Muscle layer of duodenum (tissue), 2 donors: ENCODE results near the gene DOCK1.

ENCODE experiments used
- H3K27ac ChIP-seq: one replicate; pipeline ENCODE4 v1.7.0; 2013; ENCODE audit warnings: mild to moderate bottlenecking, low read length
- H3K27me3 ChIP-seq: one replicate; pipeline ENCODE4 v1.7.0; 2013; ENCODE audit warnings: low read depth, mild to moderate bottlenecking, control low read depth, low read length
- H3K36me3 ChIP-seq, 2 donors: one replicate each; pipeline ENCODE4 v1.7.0; 2013; ENCODE audit warnings: low read length in 2 of 2, control low read depth in 1 of 2, mild to moderate bottlenecking in 1 of 2; ENCODE audit not compliant: insufficient read depth in 2 of 2, control insufficient read depth in 1 of 2
- H3K4me1 ChIP-seq, 2 donors: one replicate each; pipeline ENCODE4 v1.7.0; 2013; ENCODE audit warnings: low read length in 2 of 2, mild to moderate bottlenecking in 2 of 2, control low read depth in 1 of 2, moderate library complexity in 1 of 2; ENCODE audit not compliant: insufficient read depth in 2 of 2, control insufficient read depth in 1 of 2
- H3K4me3 ChIP-seq, 2 donors: one replicate each; pipeline ENCODE4 v1.7.0; 2013; ENCODE audit warnings: low read length in 2 of 2, low read depth in 1 of 2, mild to moderate bottlenecking in 1 of 2
- H3K9me3 ChIP-seq, 2 donors: one replicate each; pipeline ENCODE4 v1.7.0; 2013; ENCODE audit warnings: low read length in 2 of 2, control low read depth in 1 of 2, mild to moderate bottlenecking in 1 of 2; ENCODE audit not compliant: control insufficient read depth in 1 of 2
- donor health status: healthy.

Gene DOCK1

GRCh38 chr10:127349737-127350136, 444.5 kb downstream of the DOCK1 start:
- H3K27me3 ChIP-seq, result no peaks in the 10 kb centered on the region
- no peak overlapping the region for H3K4me3 ChIP-seq
- H3K27ac ChIP-seq, result no peak overlapping the region
- no peaks in the 10 kb centered on the region for H3K4me1 ChIP-seq
- H3K36me3 ChIP-seq, result peaks cover 8 to 27% of the 10 kb centered on the region in 2 donors
- no peaks in the 10 kb centered on the region for H3K9me3 ChIP-seq

GRCh38 chr10:127351542-127351941, 446.3 kb downstream of the DOCK1 start:
- peaks cover 0 to 27% of the 10 kb centered on the region in 2 donors for H3K36me3 ChIP-seq
- no peak overlapping the region for H3K4me3 ChIP-seq
- no peaks in the 10 kb centered on the region for H3K9me3 ChIP-seq
- H3K4me1 ChIP-seq, result no peaks in the 10 kb centered on the region
- no peak overlapping the region for H3K27ac ChIP-seq
- H3K27me3 ChIP-seq, result no peaks in the 10 kb centered on the region

DNA sequence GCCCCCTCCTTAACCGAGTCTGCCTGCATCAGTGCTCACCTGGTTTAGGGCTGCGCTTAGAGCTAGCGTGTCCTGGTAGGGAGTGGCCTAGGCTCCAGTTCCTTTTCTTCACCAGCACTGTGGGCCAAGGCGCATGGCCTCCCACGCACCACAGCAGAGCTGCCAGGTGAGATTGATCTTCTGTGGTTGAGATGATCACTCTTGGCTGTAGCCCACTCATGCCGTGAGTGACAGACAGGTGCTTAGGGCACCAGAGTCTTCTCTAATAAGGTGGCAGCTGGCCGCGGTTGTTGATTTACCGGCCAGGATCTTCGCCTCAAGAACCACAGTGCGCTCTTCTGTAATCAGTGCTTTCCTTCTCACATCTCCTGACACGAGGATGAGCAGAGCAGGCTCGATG, 448.3 kb downstream of the DOCK1 start:
- Histone ChIP-seq H3K27me3 (no peaks in the 10 kb centered on the region), H3K9me3 (no peaks in the 10 kb centered on the region), H3K4me3 (no peak overlapping the region), H3K4me1 (no peaks in the 10 kb centered on the region), H3K27ac (no peak overlapping the region), H3K36me3 (peaks cover 0 to 22% of the 10 kb centered on the region in 2 donors)

GRCh38 chr10:127354255-127354654, 449.0 kb downstream of the DOCK1 start:
- peaks cover 0 to 22% of the 10 kb centered on the region in 2 donors for H3K36me3 ChIP-seq

GRCh38 chr10:127354992-127355391, 449.8 kb downstream of the DOCK1 start:
- H3K27ac ChIP-seq, result no peak overlapping the region
- H3K4me3 ChIP-seq, result no peak overlapping the region
- H3K9me3 ChIP-seq, result no peaks in the 10 kb centered on the region
- no peaks in the 10 kb centered on the region for H3K4me1 ChIP-seq
- no peaks in the 10 kb centered on the region for H3K27me3 ChIP-seq
- peaks cover 0 to 22% of the 10 kb centered on the region in 2 donors for H3K36me3 ChIP-seq

More at GRCh38 chr10:127354255-127354654, 449.0 kb downstream of the DOCK1 start:
- Histone ChIP-seq H3K4me3 (no peak overlapping the region), H3K27ac (no peak overlapping the region), H3K4me1 (no peaks in the 10 kb centered on the region), H3K9me3 (no peaks in the 10 kb centered on the region), H3K27me3 (no peaks in the 10 kb centered on the region)

DNA sequence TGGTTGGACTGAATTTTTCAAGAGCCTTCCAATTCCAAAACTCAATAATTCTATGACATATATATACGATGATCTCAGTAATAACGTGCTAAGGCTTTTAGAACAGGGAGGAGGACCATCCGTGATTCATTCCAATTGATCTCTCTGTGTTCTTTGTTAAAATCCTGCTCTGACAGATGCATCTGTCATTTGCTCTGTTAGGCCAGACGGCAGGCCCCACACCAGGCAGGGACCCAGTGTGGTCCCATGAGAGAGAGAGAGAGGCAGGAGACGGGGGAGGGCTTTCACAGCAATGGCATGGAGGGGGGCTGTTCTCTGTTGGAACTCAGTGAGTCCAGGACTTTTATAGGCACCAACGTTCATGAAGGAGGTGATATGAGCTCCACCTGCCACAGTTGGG, 451.1 kb downstream of the DOCK1 start:
- Histone ChIP-seq H3K36me3 (peaks cover 0 to 22% of the 10 kb centered on the region in 2 donors), H3K9me3 (no peaks in the 10 kb centered on the region), H3K27ac (no peak overlapping the region), H3K4me1 (no peaks in the 10 kb centered on the region), H3K4me3 (no peak overlapping the region), H3K27me3 (no peaks in the 10 kb centered on the region)

DNA sequence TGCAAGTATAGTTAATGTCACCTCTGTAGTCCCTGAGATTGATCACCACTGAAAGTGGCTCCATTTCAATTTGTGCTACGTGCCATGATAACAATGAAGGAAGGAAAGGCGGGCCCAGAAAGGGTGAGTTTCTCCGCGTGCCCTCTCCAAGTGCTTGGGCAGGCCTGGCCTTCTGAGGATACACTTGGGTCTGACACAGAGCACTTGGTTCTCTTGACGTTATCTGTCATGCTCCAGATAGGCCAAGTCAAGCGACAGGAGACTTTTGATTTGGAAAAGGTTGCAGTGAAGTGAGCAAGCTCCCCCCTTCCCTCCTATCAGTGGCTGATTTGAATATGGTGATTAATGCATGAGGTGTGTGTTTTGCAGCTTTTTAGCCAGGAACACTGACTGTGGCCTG, 452.0 kb downstream of the DOCK1 start:
- no peak overlapping the region for H3K4me3 ChIP-seq
- H3K4me1 ChIP-seq, result no peaks in the 10 kb centered on the region
- H3K27me3 ChIP-seq, result no peaks in the 10 kb centered on the region
- no peak overlapping the region for H3K27ac ChIP-seq
- H3K36me3 ChIP-seq, result peaks cover under 1 to 28% of the 10 kb centered on the region in 2 donors
- no peaks in the 10 kb centered on the region for H3K9me3 ChIP-seq

DNA sequence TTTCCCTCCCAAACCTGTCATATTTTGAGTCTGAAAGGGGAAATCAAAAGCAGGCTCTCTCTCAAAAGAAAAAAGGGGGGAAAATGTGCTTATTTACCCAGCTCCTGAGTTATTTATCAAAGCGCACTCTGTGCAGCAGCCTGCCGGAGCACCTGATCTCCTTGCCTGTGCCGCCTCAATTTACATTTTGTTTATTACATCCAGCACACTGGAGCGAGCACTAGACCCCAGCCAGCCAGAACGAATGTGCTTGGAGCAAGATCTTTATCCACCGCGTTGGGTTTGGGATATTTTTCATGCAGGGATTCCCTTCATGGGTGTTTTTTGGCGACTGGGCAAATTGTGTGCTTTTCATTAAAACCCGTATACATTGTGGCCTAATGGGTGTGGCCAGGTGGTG, 453.1 kb downstream of the DOCK1 start:
- Histone ChIP-seq H3K4me1 (no peaks in the 10 kb centered on the region), H3K36me3 (peaks cover 7 to 33% of the 10 kb centered on the region in 2 donors), H3K4me3 (no peak overlapping the region), H3K27ac (no peak overlapping the region), H3K9me3 (no peaks in the 10 kb centered on the region), H3K27me3 (no peaks in the 10 kb centered on the region)

GRCh38 chr10:127364034-127364433, 458.8 kb downstream of the DOCK1 start:
- Histone ChIP-seq H3K4me1 (no peaks in the 10 kb centered on the region), H3K27me3 (no peaks in the 10 kb centered on the region), H3K4me3 (no peak overlapping the region), H3K36me3 (peaks cover 12 to 18% of the 10 kb centered on the region in 2 donors), H3K9me3 (no peaks in the 10 kb centered on the region), H3K27ac (no peak overlapping the region)

- no peaks in the 10 kb centered on the region for H3K4me1 ChIP-seq
- H3K27ac ChIP-seq, result no peak overlapping the region
- H3K4me3 ChIP-seq, result no peak overlapping the region
- no peaks in the 10 kb centered on the region for H3K9me3 ChIP-seq
- peaks cover 5 to 7% of the 10 kb centered on the region in 2 donors for H3K36me3 ChIP-seq
- no peaks in the 10 kb centered on the region for H3K27me3 ChIP-seq
Measured at GRCh38 chr10:127368101-127368500, 462.9 kb downstream of the DOCK1 start.

DNA sequence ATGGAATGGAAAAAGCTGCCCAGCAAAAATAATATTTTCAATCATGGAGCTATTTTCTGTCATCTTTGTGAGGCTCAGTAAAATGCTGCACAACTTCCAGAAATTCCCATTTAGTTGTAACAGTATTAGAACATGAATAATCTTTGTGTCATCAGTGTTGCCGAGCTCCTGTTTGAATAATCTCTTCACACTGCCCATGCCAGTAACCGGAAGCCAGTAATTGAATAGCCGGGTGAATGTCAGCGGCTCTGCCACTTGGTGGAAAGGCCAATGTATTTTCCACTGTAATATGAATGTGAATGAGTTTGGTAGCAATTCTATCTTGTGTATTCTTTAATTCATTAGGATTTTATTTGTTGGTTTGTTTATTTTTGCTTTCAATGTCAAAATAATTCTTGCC, 463.7 kb downstream of the DOCK1 start:
- H3K4me1 ChIP-seq, result no peaks in the 10 kb centered on the region
- no peak overlapping the region for H3K27ac ChIP-seq
- no peaks in the 10 kb centered on the region for H3K27me3 ChIP-seq
- no peaks in the 10 kb centered on the region for H3K9me3 ChIP-seq
- no peak overlapping the region for H3K4me3 ChIP-seq
- peaks cover 6 to 8% of the 10 kb centered on the region in 2 donors for H3K36me3 ChIP-seq

- H3K4me1 ChIP-seq, result no peaks in the 10 kb centered on the region
- no peaks in the 10 kb centered on the region for H3K27me3 ChIP-seq
- H3K36me3 ChIP-seq, result peaks cover 18 to 22% of the 10 kb centered on the region in 2 donors
- H3K9me3 ChIP-seq, result no peaks in the 10 kb centered on the region
- no peak overlapping the region for H3K4me3 ChIP-seq
- H3K27ac ChIP-seq, result no peak overlapping the region
Measured at GRCh38 chr10:127370601-127371000, 465.4 kb downstream of the DOCK1 start.
